MCF 10A (cell line): ENCODE results near the gene FBLN2. TPM values are rescaled to one million over a fixed set of nuclear protein-coding genes. Genes with fewer than 3 reads are reported as not detected.

Source experiments
- BruUV-seq: library from RNA; stranded (reverse); fragments of 400-500 nt; replicated peaks from 2 replicates; lab custom pipeline; 2021; lab: Mats Ljungman, UMichigan
- CTCF ChIA-PET: fragments of 300-600 bp; sonication (Branson Sonifier 250); formaldehyde crosslinking; extraction: SDS; loops from one replicate; lab custom pipeline; 2021; ENCODE audit warnings: antibody characterized with exemption, inconsistent platforms; lab: Yijun Ruan, JAX
- POLR2A ChIA-PET: fragments of 300-600, 350-650 bp; sonication (Branson Sonifier 250); formaldehyde crosslinking; extraction: SDS; loops from one replicate; lab custom pipeline; 2020; ENCODE audit warnings: antibody characterized with exemption, inconsistent platforms; lab: Yijun Ruan, JAX
- DNase-seq: peaks from one replicate; pipeline ENCODE4 v3.0.0-alpha.2; 2018; ENCODE audit not compliant: unreplicated experiment
- H3K27ac Mint-ChIP-seq: one replicate; pipeline ENCODE4 v1.8.0; 2022; ENCODE audit warnings: mild to moderate bottlenecking, low read depth, mixed read lengths; ENCODE audit not compliant: unreplicated experiment
- H3K27me3 Mint-ChIP-seq: one replicate; pipeline ENCODE4 v1.8.0; 2022; ENCODE audit warnings: mixed read lengths; ENCODE audit not compliant: insufficient read depth, unreplicated experiment
- H3K36me3 Mint-ChIP-seq: one replicate; pipeline ENCODE4 v1.8.0; 2022; ENCODE audit warnings: mild to moderate bottlenecking, moderate library complexity, mixed read lengths; ENCODE audit not compliant: insufficient read depth, unreplicated experiment
- H3K4me1 Mint-ChIP-seq: one replicate; pipeline ENCODE4 v1.8.0; 2022; ENCODE audit warnings: mixed read lengths; ENCODE audit not compliant: insufficient read depth, unreplicated experiment
- H3K4me3 Mint-ChIP-seq: one replicate; pipeline ENCODE4 v1.8.0; 2022; ENCODE audit warnings: mild to moderate bottlenecking, moderate library complexity, mixed read lengths; ENCODE audit not compliant: unreplicated experiment
- H3K9me3 Mint-ChIP-seq: one replicate; pipeline ENCODE4 v1.8.0; 2022; ENCODE audit warnings: mixed read lengths; ENCODE audit not compliant: unreplicated experiment
- intact Hi-C: fragments of 100-400 bp; cut with micrococcal nuclease; formaldehyde crosslinking; loops from 2 replicates; pipeline ENCODE4 v1.14.1; 2022
- total RNA-seq: library from RNA; stranded (reverse); gene quantifications from 2 replicates; pipeline ENCODE4 v1.2.3, GENCODE V29; 2022
- TF ChIP-seq, protein P1 (sequence below): fragments of 200-600 bp; IDR thresholded peaks from one replicate; pipeline ENCODE4 v1.8.0; 2022; ENCODE audit warnings: antibody characterized with exemption, mild to moderate bottlenecking; ENCODE audit not compliant: unreplicated experiment

FBLN2 gene
- total RNA-seq, 1 experiment from 2014 or later: not detected

DNA sequence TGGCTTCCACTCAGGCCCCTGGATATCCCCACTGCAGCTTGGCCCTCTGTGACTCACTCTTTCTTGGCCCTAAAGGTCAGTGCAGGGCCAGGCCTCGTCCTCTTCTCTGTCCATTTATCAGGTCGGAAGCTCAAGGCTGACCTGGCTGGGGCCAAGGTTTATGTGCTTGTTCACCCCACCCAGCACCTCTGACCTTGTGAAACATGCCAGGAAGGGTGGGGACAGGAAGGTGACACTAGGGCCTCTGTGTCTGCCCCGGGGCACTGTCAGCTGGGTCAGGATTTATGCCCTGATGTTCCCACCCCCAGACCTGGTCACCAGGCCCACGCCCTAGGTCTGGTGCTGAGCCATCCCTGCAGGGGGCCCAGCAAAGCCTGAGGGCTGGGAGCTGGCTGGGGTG, 103.8 kb downstream of the FBLN2 start:
- Mint-ChIP-seq H3K4me3 (no peak overlapping the region), H3K9me3 (no peaks in the 10 kb centered on the region), H3K36me3 (no peaks in the 10 kb centered on the region), H3K4me1 (peaks cover 24% of the 10 kb centered on the region), H3K27me3 (no peaks in the 10 kb centered on the region), H3K27ac (no peak overlapping the region)
- BruUV-seq: no TSS peak
- intact Hi-C loops: loop anchor here (10.0 kb wide), 1 partner anchor 788 kb away; no protein-coding TSS in a partner anchor
- no peak for DNase-seq
- ChIA-PET POLR2A (no interaction called here), CTCF (interaction anchor here (0.6 to 19.0 kb wide), 6 partner anchors 148 to 789 kb away, joined by 3 to 597 read pairs (median 47); partner anchors contain the start of gene WNT7A)
- TF ChIP-seq, protein P1, sequence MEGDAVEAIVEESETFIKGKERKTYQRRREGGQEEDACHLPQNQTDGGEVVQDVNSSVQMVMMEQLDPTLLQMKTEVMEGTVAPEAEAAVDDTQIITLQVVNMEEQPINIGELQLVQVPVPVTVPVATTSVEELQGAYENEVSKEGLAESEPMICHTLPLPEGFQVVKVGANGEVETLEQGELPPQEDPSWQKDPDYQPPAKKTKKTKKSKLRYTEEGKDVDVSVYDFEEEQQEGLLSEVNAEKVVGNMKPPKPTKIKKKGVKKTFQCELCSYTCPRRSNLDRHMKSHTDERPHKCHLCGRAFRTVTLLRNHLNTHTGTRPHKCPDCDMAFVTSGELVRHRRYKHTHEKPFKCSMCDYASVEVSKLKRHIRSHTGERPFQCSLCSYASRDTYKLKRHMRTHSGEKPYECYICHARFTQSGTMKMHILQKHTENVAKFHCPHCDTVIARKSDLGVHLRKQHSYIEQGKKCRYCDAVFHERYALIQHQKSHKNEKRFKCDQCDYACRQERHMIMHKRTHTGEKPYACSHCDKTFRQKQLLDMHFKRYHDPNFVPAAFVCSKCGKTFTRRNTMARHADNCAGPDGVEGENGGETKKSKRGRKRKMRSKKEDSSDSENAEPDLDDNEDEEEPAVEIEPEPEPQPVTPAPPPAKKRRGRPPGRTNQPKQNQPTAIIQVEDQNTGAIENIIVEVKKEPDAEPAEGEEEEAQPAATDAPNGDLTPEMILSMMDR: no peak

DNA sequence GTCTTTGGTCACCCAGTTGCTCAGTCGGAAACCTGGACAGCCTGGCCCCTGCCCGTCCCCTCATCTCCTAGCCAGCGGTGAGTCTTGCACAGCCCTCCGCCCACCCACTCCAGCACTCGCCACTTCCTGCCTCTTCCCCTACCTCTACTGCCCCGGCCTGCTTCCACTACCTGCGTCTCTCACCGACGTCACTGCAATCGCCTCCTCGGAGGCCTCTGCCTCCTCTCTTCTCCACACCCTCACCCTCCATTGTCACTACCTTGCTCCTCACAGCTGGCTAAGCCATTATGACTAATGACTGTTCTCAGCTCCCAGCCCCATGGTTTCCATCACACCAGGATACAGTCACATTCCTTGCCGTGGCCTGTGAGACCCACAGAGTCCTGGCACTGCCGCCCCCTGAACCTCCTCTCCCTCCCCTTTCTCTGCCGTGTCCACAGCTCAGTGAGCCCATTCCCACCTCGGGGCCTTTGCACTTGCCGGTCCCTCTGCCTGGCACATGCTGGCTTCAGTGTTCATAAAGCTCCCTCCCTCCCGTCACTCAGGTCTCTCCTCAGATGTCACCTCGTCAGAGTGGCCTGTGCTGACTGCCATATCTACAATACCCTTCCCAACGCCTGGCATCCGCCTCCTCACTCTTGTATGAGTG, 104.8 kb downstream of the FBLN2 start:
- TF ChIP-seq, protein P1: no peak
- no peaks in the 10 kb centered on the region for H3K9me3 Mint-ChIP-seq
- H3K27me3 Mint-ChIP-seq: no peaks in the 10 kb centered on the region
- H3K36me3 Mint-ChIP-seq: no peaks in the 10 kb centered on the region
- ChIA-PET CTCF (interaction anchor here (0.6 to 19.0 kb wide), 4 partner anchors 156 to 563 kb away, joined by 3 to 597 read pairs (median 224); partner anchors contain the start of gene WNT7A), POLR2A (no interaction called here)
- no TSS peak for BruUV-seq
- no peak overlapping the region for H3K4me3 Mint-ChIP-seq
- peaks cover 17% of the 10 kb centered on the region for H3K4me1 Mint-ChIP-seq
- no peak for DNase-seq
- intact Hi-C loops: loop anchor here (10.0 kb wide), 1 partner anchor 789 kb away; no protein-coding TSS in a partner anchor
- H3K27ac Mint-ChIP-seq: no peak overlapping the region

GRCh38 chr3:13654330-13655060, 105.6 kb downstream of the FBLN2 start:
- H3K4me3 Mint-ChIP-seq: no peak overlapping the region
- intact Hi-C loops: loop anchor here (10.0 kb wide), 1 partner anchor 790 kb away; no protein-coding TSS in a partner anchor
- no peak for DNase-seq
- ChIA-PET POLR2A (no interaction called here), CTCF (interaction anchor here (0.6 to 19.0 kb wide), 6 partner anchors 17 to 806 kb away, joined by 3 to 597 read pairs (median 3); partner anchors contain the start of gene WNT7A)
- no peaks in the 10 kb centered on the region for H3K9me3 Mint-ChIP-seq
- no TSS peak for BruUV-seq
- no peaks in the 10 kb centered on the region for H3K36me3 Mint-ChIP-seq
- no peak overlapping the region for H3K27ac Mint-ChIP-seq
- no peaks in the 10 kb centered on the region for H3K27me3 Mint-ChIP-seq
- TF ChIP-seq, protein P1: no peak
- peaks cover 16% of the 10 kb centered on the region for H3K4me1 Mint-ChIP-seq
